Astrocyte of the spinal cord (primary cell): ENCODE results near the gene CHID1.
A peak's percentile ranks its signal among the peaks of the same experiment; 100 is the strongest.

Experiments used
- DNase-seq: peaks from one replicate; pipeline ENCODE4 v3.0.0; 2011; ENCODE audit warnings: low read depth, low spot score
- H3K4me3 ChIP-seq: 2 replicates; pipeline ENCODE4 v1.5.1; 2011; ENCODE audit warnings: low read depth, mild to moderate bottlenecking, low read length, moderate library complexity
- in situ Hi-C: cut with HindIII; loops from 2 replicates; pipeline ENCODE4 v1.10.0; 2017; ENCODE audit warnings: low sequenced_read_pairs
- TF ChIP-seq, protein P1 (sequence below): IDR thresholded peaks from 2 replicates; pipeline ENCODE4 v1.5.1; 2012; ENCODE audit warnings: low read depth, mild to moderate bottlenecking, low read length, inconsistent platforms

The CHID1 gene

GRCh38 chr11:818396-819128 is 92.0 kb downstream of the CHID1 start, which contains the start of gene PNPLA2:
Gene PNPLA2, plus strand, starts transcription at chr11:818914. Its CDS starts 805 bp downstream, at chr11:819719.
- no peak for DNase-seq
- in situ Hi-C loops, result no loop called here
- peak within 1 kb of the TSS; percentile 62 for H3K4me3 ChIP-seq
- TF ChIP-seq, protein P1, sequence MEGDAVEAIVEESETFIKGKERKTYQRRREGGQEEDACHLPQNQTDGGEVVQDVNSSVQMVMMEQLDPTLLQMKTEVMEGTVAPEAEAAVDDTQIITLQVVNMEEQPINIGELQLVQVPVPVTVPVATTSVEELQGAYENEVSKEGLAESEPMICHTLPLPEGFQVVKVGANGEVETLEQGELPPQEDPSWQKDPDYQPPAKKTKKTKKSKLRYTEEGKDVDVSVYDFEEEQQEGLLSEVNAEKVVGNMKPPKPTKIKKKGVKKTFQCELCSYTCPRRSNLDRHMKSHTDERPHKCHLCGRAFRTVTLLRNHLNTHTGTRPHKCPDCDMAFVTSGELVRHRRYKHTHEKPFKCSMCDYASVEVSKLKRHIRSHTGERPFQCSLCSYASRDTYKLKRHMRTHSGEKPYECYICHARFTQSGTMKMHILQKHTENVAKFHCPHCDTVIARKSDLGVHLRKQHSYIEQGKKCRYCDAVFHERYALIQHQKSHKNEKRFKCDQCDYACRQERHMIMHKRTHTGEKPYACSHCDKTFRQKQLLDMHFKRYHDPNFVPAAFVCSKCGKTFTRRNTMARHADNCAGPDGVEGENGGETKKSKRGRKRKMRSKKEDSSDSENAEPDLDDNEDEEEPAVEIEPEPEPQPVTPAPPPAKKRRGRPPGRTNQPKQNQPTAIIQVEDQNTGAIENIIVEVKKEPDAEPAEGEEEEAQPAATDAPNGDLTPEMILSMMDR, result no peak
